ENCODE measurements around the gene CEBPE. TPM values are rescaled to one million over a fixed set of nuclear protein-coding genes. Genes with fewer than 3 reads are reported as not detected.

Gene CEBPE
- total RNA-seq, 1 donor from 2014 or later, result not detected

DNA sequence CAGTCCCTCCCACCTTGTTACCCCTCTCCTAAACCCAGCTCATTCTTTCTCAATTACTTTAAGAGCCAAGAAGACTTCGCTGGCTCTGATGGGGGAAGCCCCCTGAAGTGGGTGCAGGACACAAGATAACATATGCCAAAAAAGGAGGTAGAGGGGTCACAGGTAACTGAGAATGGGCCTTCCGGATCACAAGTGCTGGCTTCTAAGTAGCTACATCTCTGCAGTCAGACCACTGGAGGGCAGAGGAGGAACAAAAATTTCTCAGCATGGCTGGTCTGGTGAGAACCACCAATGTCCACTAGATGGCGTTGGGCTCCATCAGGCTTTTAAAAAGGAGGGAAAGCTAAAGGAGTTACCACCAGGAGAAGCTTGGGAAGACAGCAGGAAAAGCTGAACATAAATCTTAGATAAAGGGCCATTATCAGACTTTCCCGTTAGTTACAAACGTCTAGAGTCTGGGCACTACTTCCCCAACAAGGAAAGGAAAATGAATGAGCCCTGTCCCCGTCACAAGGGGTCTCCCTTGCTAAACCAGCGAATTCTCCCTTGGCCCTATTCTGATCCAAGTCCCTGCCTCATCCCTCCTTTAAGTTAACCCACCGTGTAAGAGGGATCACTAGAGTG, 50.2 kb downstream of the CEBPE start:
- Mint-ChIP-seq H3K27ac (ENCODE audit: unreplicated experiment) (peak overlapping the region; percentile 57), H3K4me3 (ENCODE audit: unreplicated experiment) (peak overlapping the region; percentile 22), H3K36me3 (ENCODE audit: low read depth) (peaks cover 17% of the 10 kb centered on the region), H3K9me3 (ENCODE audit: low read depth) (no peaks in the 10 kb centered on the region), H3K27me3 (ENCODE audit: low read depth) (no peaks in the 10 kb centered on the region), H3K4me1 (ENCODE audit: low read depth) (peaks cover 40% of the 10 kb centered on the region)
- no peak for DNase-seq (ENCODE audit: low spot score)
- TF ChIP-seq, protein P1, sequence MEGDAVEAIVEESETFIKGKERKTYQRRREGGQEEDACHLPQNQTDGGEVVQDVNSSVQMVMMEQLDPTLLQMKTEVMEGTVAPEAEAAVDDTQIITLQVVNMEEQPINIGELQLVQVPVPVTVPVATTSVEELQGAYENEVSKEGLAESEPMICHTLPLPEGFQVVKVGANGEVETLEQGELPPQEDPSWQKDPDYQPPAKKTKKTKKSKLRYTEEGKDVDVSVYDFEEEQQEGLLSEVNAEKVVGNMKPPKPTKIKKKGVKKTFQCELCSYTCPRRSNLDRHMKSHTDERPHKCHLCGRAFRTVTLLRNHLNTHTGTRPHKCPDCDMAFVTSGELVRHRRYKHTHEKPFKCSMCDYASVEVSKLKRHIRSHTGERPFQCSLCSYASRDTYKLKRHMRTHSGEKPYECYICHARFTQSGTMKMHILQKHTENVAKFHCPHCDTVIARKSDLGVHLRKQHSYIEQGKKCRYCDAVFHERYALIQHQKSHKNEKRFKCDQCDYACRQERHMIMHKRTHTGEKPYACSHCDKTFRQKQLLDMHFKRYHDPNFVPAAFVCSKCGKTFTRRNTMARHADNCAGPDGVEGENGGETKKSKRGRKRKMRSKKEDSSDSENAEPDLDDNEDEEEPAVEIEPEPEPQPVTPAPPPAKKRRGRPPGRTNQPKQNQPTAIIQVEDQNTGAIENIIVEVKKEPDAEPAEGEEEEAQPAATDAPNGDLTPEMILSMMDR (IDR thresholded peaks at IDR 0.05), result peak; percentile 99

DNA sequence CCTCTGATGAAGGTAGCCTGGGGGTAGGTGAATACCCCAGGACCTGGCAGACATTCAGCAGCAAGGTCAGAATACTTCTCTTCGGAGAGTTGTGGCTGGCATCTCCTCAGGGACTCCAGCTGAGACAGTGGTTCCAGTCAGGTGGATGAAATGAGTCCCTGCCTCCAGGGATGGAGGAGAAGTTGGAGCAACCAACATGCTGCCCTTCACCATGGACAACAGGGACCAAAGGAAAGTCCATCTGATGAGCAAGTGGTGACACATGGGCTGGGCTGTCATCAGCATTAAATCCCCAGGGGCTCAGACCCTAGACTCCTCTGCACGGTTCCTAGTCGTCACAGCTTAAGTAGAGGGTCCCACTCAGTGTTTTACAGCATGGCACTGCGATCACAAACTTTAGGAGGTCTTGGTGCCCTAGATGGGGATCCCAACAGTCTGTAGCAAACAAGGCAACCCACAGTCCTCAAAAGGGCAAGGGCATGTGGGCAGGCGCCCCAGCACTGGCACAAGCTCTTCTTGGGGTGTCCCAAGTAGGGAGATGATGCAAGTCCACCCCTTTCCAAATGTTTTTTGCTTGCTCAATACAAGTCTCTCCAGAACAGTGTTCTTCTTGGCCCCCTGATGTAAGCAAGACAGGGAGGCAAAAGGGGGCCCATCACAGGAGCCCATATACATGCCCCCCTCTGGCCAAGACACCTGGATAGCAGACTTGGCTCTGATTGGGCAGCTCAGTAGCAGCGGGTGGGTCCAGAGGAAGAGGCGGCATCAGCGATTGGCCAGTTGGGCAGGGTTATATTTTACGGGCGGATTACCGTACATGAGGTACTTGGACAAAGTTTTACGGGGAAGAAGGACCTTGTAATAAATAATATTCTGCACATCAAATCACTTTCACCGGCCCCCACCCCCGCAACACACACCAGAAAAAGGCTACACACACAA, 50.9 kb downstream of the CEBPE start:
- DNase-seq (ENCODE audit: low spot score), result no peak
- peaks cover 24% of the 10 kb centered on the region for H3K36me3 Mint-ChIP-seq (ENCODE audit: low read depth)
- H3K27ac Mint-ChIP-seq (ENCODE audit: unreplicated experiment), result peak overlapping the region; percentile 78

More for the DNA sequence above, 50.9 kb downstream of the CEBPE start:
- H3K27me3 Mint-ChIP-seq (ENCODE audit: low read depth), result no peaks in the 10 kb centered on the region
- peaks cover 44% of the 10 kb centered on the region for H3K4me1 Mint-ChIP-seq (ENCODE audit: low read depth)
- TF ChIP-seq, protein P1 (IDR thresholded peaks at IDR 0.05), result no peak
- no peaks in the 10 kb centered on the region for H3K9me3 Mint-ChIP-seq (ENCODE audit: low read depth)
- H3K4me3 Mint-ChIP-seq (ENCODE audit: unreplicated experiment), result no peak overlapping the region

Other genes with a start within 250 kb of the CEBPE start
- 124 to 168 TPM (median 167 TPM) in 3 replicates for gene LRP10, start 247.5 kb downstream of the CEBPE start, total RNA-seq
- 0.10 TPM in 1 of 3 replicates, not detected in the others for gene REM2, start 236.0 kb downstream of the CEBPE start, total RNA-seq
- gene RBM23, start 200.1 kb downstream of the CEBPE start, total RNA-seq, result 51.3 to 72.0 TPM (median 53.1 TPM) in 3 replicates
- gene PRMT5, start 189.9 kb downstream of the CEBPE start, total RNA-seq, result 42.0 to 59.5 TPM (median 50.4 TPM) in 3 replicates
- gene HAUS4, start 162.2 kb downstream of the CEBPE start, total RNA-seq, result 27.6 to 35.2 TPM (median 29.3 TPM) in 3 replicates
- gene AJUBA, start 136.7 kb downstream of the CEBPE start, total RNA-seq, result 56.5 to 124 TPM (median 124 TPM) in 3 replicates
- 6.0 to 7.6 TPM (median 6.0 TPM) in 3 replicates for gene C14orf93, start 109.1 kb downstream of the CEBPE start, total RNA-seq
- 151 to 207 TPM (median 172 TPM) in 3 replicates for gene PSMB5, start 84.4 kb downstream of the CEBPE start, total RNA-seq
- gene PSMB11, start 77.0 kb downstream of the CEBPE start, total RNA-seq, result not detected in 3 replicates
- 9.3 to 10.6 TPM (median 10.2 TPM) in 3 replicates for gene CDH24, start 61.7 kb downstream of the CEBPE start, total RNA-seq
- 129 to 169 TPM (median 137 TPM) in 3 replicates for gene ACIN1, start 24.1 kb downstream of the CEBPE start, total RNA-seq
- 51.0 to 56.8 TPM (median 52.5 TPM) in 3 replicates for gene C14orf119, start 23.8 kb downstream of the CEBPE start, total RNA-seq
- not detected in 3 replicates for gene CIROP, start 14.3 kb downstream of the CEBPE start, total RNA-seq
- 0.31 to 0.89 TPM (median 0.45 TPM) in 3 replicates for gene SLC7A8, start 64.4 kb upstream of the CEBPE start, total RNA-seq
- not detected in 3 replicates for gene RNF212B, start 118.7 kb upstream of the CEBPE start, total RNA-seq
- gene HOMEZ, start 166.9 kb upstream of the CEBPE start, total RNA-seq, result 7.3 to 8.2 TPM (median 7.6 TPM) in 3 replicates
- gene PPP1R3E, start 183.6 kb upstream of the CEBPE start, total RNA-seq, result 11.0 to 20.7 TPM (median 11.2 TPM) in 3 replicates
- gene BCL2L2, start 187.6 kb upstream of the CEBPE start, total RNA-seq, result 21.8 to 34.2 TPM (median 25.9 TPM) in 3 replicates
- gene PABPN1, start 202.2 kb upstream of the CEBPE start, total RNA-seq, result 135 to 182 TPM (median 136 TPM) in 3 replicates
- 40.3 to 63.9 TPM (median 44.0 TPM) in 3 replicates for gene SLC22A17, start 233.6 kb upstream of the CEBPE start, total RNA-seq
- gene EFS, start 245.9 kb upstream of the CEBPE start, total RNA-seq, result 29.5 to 36.7 TPM (median 29.6 TPM) in 3 replicates